ENCODE data around the gene CXCL10.

- TF ChIP-seq CTCF (IDR thresholded peaks at IDR 0.05) (no peak), POLR2A (IDR thresholded peaks at IDR 0.05) (no peak)
Observed at GRCh38 chr4:76003620-76004019, 19.7 kb downstream of the CXCL10 start.
